Measurements from ENCODE around the gene MSRB1. TPM values are rescaled to one million over a fixed set of nuclear protein-coding genes. Genes with fewer than 3 reads are reported as not detected.
"Not testable (repeated sequence)": the region's sequence is repeated elsewhere in the genome, so short reads cannot be mapped to it uniquely, and the experiment has no call there.

The MSRB1 gene
- total and polyA plus RNA-seq, 9 donors, result 16.3 to 40.7 (median 29.0) TPM

GRCh38 chr16:1926271-1926670 is 16.7 kb downstream of the MSRB1 start:
- Histone ChIP-seq H3K36me3 (ENCODE audit: control insufficient read depth, insufficient read depth, low read length) (no peaks in the 10 kb centered on the region), H3K9me3 (replicated peaks; ENCODE audit: control insufficient read depth, low read depth, low read length) (no peaks in the 10 kb centered on the region), H3K4me1 (ENCODE audit: control insufficient read depth, insufficient read depth, low read length) (peaks cover 21% of the 10 kb centered on the region), H3K4me3 (ENCODE audit: low read length) (no peak overlapping the region), H3K27ac (ENCODE audit: low read length) (no peak overlapping the region), H3K27me3 (ENCODE audit: control insufficient read depth, insufficient read depth, low read length) (peaks cover 37% of the 10 kb centered on the region)
- no peak for DNase-seq
- WGBS (ENCODE audit: insufficient coverage), result 57% methylated on average over 7 of the region's 11 CpGs

GRCh38 chr16:1924095-1924494 is 18.9 kb downstream of the MSRB1 start:
- Histone ChIP-seq H3K4me1 (ENCODE audit: control insufficient read depth, insufficient read depth, low read length) (peaks cover 18% of the 10 kb centered on the region), H3K4me3 (ENCODE audit: low read length) (no peak overlapping the region), H3K27ac (ENCODE audit: low read length) (no peak overlapping the region), H3K36me3 (ENCODE audit: control insufficient read depth, insufficient read depth, low read length) (no peaks in the 10 kb centered on the region), H3K9me3 (replicated peaks; ENCODE audit: control insufficient read depth, low read depth, low read length) (no peaks in the 10 kb centered on the region), H3K27me3 (ENCODE audit: control insufficient read depth, insufficient read depth, low read length) (peaks cover 55% of the 10 kb centered on the region)
- DNase-seq, result no peak
- WGBS (ENCODE audit: insufficient coverage), result 55% methylated on average over 5 of the region's 5 CpGs

GRCh38 chr16:1923299-1924034 is 19.5 kb downstream of the MSRB1 start:
- Histone ChIP-seq H3K4me3 (ENCODE audit: low read length) (no peak overlapping the region), H3K4me1 (ENCODE audit: control insufficient read depth, insufficient read depth, low read length) (peaks cover 20% of the 10 kb centered on the region), H3K27ac (ENCODE audit: low read length) (no peak overlapping the region), H3K9me3 (replicated peaks; ENCODE audit: control insufficient read depth, low read depth, low read length) (no peaks in the 10 kb centered on the region), H3K27me3 (ENCODE audit: control insufficient read depth, insufficient read depth, low read length) (peaks cover 61% of the 10 kb centered on the region), H3K36me3 (ENCODE audit: control insufficient read depth, insufficient read depth, low read length) (no peaks in the 10 kb centered on the region)
- DNase-seq, result peak; percentile 45
- WGBS (ENCODE audit: insufficient coverage), result 4% methylated on average over 4 of the region's 24 CpGs

GRCh38 chr16:1922357-1922756 is 20.6 kb downstream of the MSRB1 start:
- Histone ChIP-seq H3K4me3 (ENCODE audit: low read length) (no peak overlapping the region), H3K4me1 (ENCODE audit: control insufficient read depth, insufficient read depth, low read length) (peaks cover 23% of the 10 kb centered on the region), H3K27ac (ENCODE audit: low read length) (no peak overlapping the region), H3K9me3 (replicated peaks; ENCODE audit: control insufficient read depth, low read depth, low read length) (no peaks in the 10 kb centered on the region), H3K36me3 (ENCODE audit: control insufficient read depth, insufficient read depth, low read length) (no peaks in the 10 kb centered on the region), H3K27me3 (ENCODE audit: control insufficient read depth, insufficient read depth, low read length) (peaks cover 68% of the 10 kb centered on the region)
- DNase-seq, result no peak
- WGBS (ENCODE audit: insufficient coverage), result 100% methylated on average over 2 of the region's 8 CpGs

GRCh38 chr16:1920727-1921171 is 22.2 kb downstream of the MSRB1 start:
- DNase-seq, result no peak
- no peaks in the 10 kb centered on the region for H3K9me3 ChIP-seq (replicated peaks; ENCODE audit: control insufficient read depth, low read depth, low read length)
- no peak overlapping the region for H3K4me3 ChIP-seq (ENCODE audit: low read length)
- peaks cover 84% of the 10 kb centered on the region for H3K27me3 ChIP-seq (ENCODE audit: control insufficient read depth, insufficient read depth, low read length)
- H3K36me3 ChIP-seq (ENCODE audit: control insufficient read depth, insufficient read depth, low read length), result no peaks in the 10 kb centered on the region
- H3K4me1 ChIP-seq (ENCODE audit: control insufficient read depth, insufficient read depth, low read length), result peaks cover 23% of the 10 kb centered on the region
- no peak overlapping the region for H3K27ac ChIP-seq (ENCODE audit: low read length)
- 10% methylated on average over 5 of the region's 15 CpGs for WGBS (ENCODE audit: insufficient coverage)

GRCh38 chr16:1920122-1920521 is 22.9 kb downstream of the MSRB1 start:
- not testable (repeated sequence) for DNase-seq; H3K4me3 ChIP-seq (ENCODE audit: low read length); H3K9me3 ChIP-seq (replicated peaks; ENCODE audit: control insufficient read depth, low read depth, low read length); H3K36me3 ChIP-seq (ENCODE audit: control insufficient read depth, insufficient read depth, low read length); H3K27ac ChIP-seq (ENCODE audit: low read length)
- Histone ChIP-seq H3K4me1 (ENCODE audit: control insufficient read depth, insufficient read depth, low read length) (peaks cover 23% of the 10 kb centered on the region), H3K27me3 (ENCODE audit: control insufficient read depth, insufficient read depth, low read length) (peaks cover 90% of the 10 kb centered on the region)
- 67% methylated on average over 20 of the region's 21 CpGs for WGBS (ENCODE audit: insufficient coverage)

GRCh38 chr16:1919327-1919998 is 23.5 kb downstream of the MSRB1 start:
- DNase-seq, result no peak
- H3K4me3 ChIP-seq (ENCODE audit: low read length), result no peak overlapping the region
- WGBS (ENCODE audit: insufficient coverage), result 24% methylated on average over 30 of the region's 30 CpGs
- H3K27me3 ChIP-seq (ENCODE audit: control insufficient read depth, insufficient read depth, low read length), result peaks cover 92% of the 10 kb centered on the region
- no peaks in the 10 kb centered on the region for H3K9me3 ChIP-seq (replicated peaks; ENCODE audit: control insufficient read depth, low read depth, low read length)
- H3K27ac ChIP-seq (ENCODE audit: low read length), result no peak overlapping the region
- no peaks in the 10 kb centered on the region for H3K36me3 ChIP-seq (ENCODE audit: control insufficient read depth, insufficient read depth, low read length)
- H3K4me1 ChIP-seq (ENCODE audit: control insufficient read depth, insufficient read depth, low read length), result peaks cover 23% of the 10 kb centered on the region

GRCh38 chr16:1918351-1919326 is 24.4 kb downstream of the MSRB1 start, which contains the start of gene HS3ST6:
Gene HS3ST6 (minus strand): TSS chr16:1918415. CDS start chr16:1918323, 92 bp downstream.
- WGBS (ENCODE audit: insufficient coverage), result 2% methylated on average over 53 of the region's 71 CpGs
- Histone ChIP-seq H3K4me1 (ENCODE audit: control insufficient read depth, insufficient read depth, low read length) (peaks cover 19% of the 10 kb centered on the region), H3K4me3 (ENCODE audit: low read length) (no peak within 1 kb of the TSS), H3K27ac (ENCODE audit: low read length) (no peak within 1 kb of the TSS), H3K27me3 (ENCODE audit: control insufficient read depth, insufficient read depth, low read length) (peaks cover 94% of the 10 kb centered on the region), H3K9me3 (replicated peaks; ENCODE audit: control insufficient read depth, low read depth, low read length) (no peaks in the 10 kb centered on the region), H3K36me3 (ENCODE audit: control insufficient read depth, insufficient read depth, low read length) (no peaks in the 10 kb centered on the region)
- DNase-seq, result no peak

GRCh38 chr16:1917665-1918350 is 25.2 kb downstream of the MSRB1 start:
- peaks cover 11% of the 10 kb centered on the region for H3K4me1 ChIP-seq (ENCODE audit: control insufficient read depth, insufficient read depth, low read length)
- H3K27ac ChIP-seq (ENCODE audit: low read length), result no peak overlapping the region
- no peaks in the 10 kb centered on the region for H3K9me3 ChIP-seq (replicated peaks; ENCODE audit: control insufficient read depth, low read depth, low read length)
- H3K27me3 ChIP-seq (ENCODE audit: control insufficient read depth, insufficient read depth, low read length), result peaks cover 93% of the 10 kb centered on the region
- H3K4me3 ChIP-seq (ENCODE audit: low read length), result no peak overlapping the region
- H3K36me3 ChIP-seq (ENCODE audit: control insufficient read depth, insufficient read depth, low read length), result no peaks in the 10 kb centered on the region
- under 1% methylated on average over 81 of the region's 81 CpGs for whole genome bisulfite sequencing (ENCODE audit: insufficient coverage)
- no peak for DNase-seq
